ENCODE data around the gene TEKT5.

TEKT5 gene

GRCh38 chr16:10738231-10739077, 43.7 kb upstream of the TEKT5 start:
- Histone ChIP-seq H3F3A (ENCODE audit: low read depth) (no peaks in the 10 kb centered on the region), H3K36me3 (ENCODE audit: insufficient read depth, low read length) (no peaks in the 10 kb centered on the region), H3K4me2 (ENCODE audit: low read depth, low read length, poor library complexity, severe bottlenecking) (no peak overlapping the region), H2AFZ (ENCODE audit: low read length) (no peak overlapping the region), H3K4me3 (ENCODE audit: low read length, poor library complexity, severe bottlenecking) (no peak overlapping the region), H4K20me1 (ENCODE audit: insufficient read depth, low read length, poor library complexity, severe bottlenecking) (no peaks in the 10 kb centered on the region), H3K27me3 (ENCODE audit: insufficient read depth, low read length, poor library complexity, severe bottlenecking) (no peaks in the 10 kb centered on the region), H3K79me2 (ENCODE audit: insufficient read depth, low read length) (no peaks in the 10 kb centered on the region), H3K9me3 (ENCODE audit: insufficient read depth, low read depth, low read length) (no peaks in the 10 kb centered on the region), H3K4me1 (ENCODE audit: insufficient read depth, low read length, poor library complexity, severe bottlenecking) (peaks cover 4% of the 10 kb centered on the region), H3K9ac (ENCODE audit: low read depth, low read length, poor library complexity, severe bottlenecking) (no peak overlapping the region), H3K9me2 (replicated peaks; ENCODE audit: low read depth, low read length) (no peaks in the 10 kb centered on the region)
- TF ChIP-seq EZH2phosphoT487 (IDR thresholded peaks at IDR 0.05; ENCODE audit: borderline replicate concordance), result no peak
- no peak for TF ChIP-seq CTCF (conservative IDR thresholded peaks at IDR 0.05; ENCODE audit: low read length)

- no peaks in the 10 kb centered on the region for H4K20me1 ChIP-seq (ENCODE audit: insufficient read depth, low read length, poor library complexity, severe bottlenecking)
- no peaks in the 10 kb centered on the region for H3K9me3 ChIP-seq (ENCODE audit: insufficient read depth, low read depth, low read length)
- H3K9ac ChIP-seq (ENCODE audit: low read depth, low read length, poor library complexity, severe bottlenecking), result no peak overlapping the region
- H3K9me2 ChIP-seq (replicated peaks; ENCODE audit: low read depth, low read length), result no peaks in the 10 kb centered on the region
- TF ChIP-seq EZH2phosphoT487 (IDR thresholded peaks at IDR 0.05; ENCODE audit: borderline replicate concordance) (no peak), CTCF (conservative IDR thresholded peaks at IDR 0.05; ENCODE audit: low read length) (peak; percentile 72)
- H2AFZ ChIP-seq (ENCODE audit: low read length), result 0 out of 2 replicates have a peak overlapping the region, but pooled peaks have one; percentile 60
- H3K79me2 ChIP-seq (ENCODE audit: insufficient read depth, low read length), result no peaks in the 10 kb centered on the region
- H3K27me3 ChIP-seq (ENCODE audit: insufficient read depth, low read length, poor library complexity, severe bottlenecking), result no peaks in the 10 kb centered on the region
- peaks cover 4% of the 10 kb centered on the region for H3K4me1 ChIP-seq (ENCODE audit: insufficient read depth, low read length, poor library complexity, severe bottlenecking)
- H3K4me2 ChIP-seq (ENCODE audit: low read depth, low read length, poor library complexity, severe bottlenecking), result no peak overlapping the region
- no peaks in the 10 kb centered on the region for H3F3A ChIP-seq (ENCODE audit: low read depth)
- no peaks in the 10 kb centered on the region for H3K36me3 ChIP-seq (ENCODE audit: insufficient read depth, low read length)
- H3K4me3 ChIP-seq (ENCODE audit: low read length, poor library complexity, severe bottlenecking), result no peak overlapping the region
Measured at GRCh38 chr16:10737068-10737625, 42.4 kb upstream of the TEKT5 start.

GRCh38 chr16:10731790-10732189, 37.1 kb upstream of the TEKT5 start:
- Histone ChIP-seq H2AFZ (ENCODE audit: low read length) (no peak overlapping the region), H3K4me3 (ENCODE audit: low read length, poor library complexity, severe bottlenecking) (no peak overlapping the region), H3K79me2 (ENCODE audit: insufficient read depth, low read length) (no peaks in the 10 kb centered on the region), H3K27me3 (ENCODE audit: insufficient read depth, low read length, poor library complexity, severe bottlenecking) (no peaks in the 10 kb centered on the region), H3K9me2 (replicated peaks; ENCODE audit: low read depth, low read length) (no peaks in the 10 kb centered on the region), H3F3A (ENCODE audit: low read depth) (no peaks in the 10 kb centered on the region), H3K36me3 (ENCODE audit: insufficient read depth, low read length) (no peaks in the 10 kb centered on the region), H3K4me2 (ENCODE audit: low read depth, low read length, poor library complexity, severe bottlenecking) (no peak overlapping the region), H3K9me3 (ENCODE audit: insufficient read depth, low read depth, low read length) (no peaks in the 10 kb centered on the region), H3K4me1 (ENCODE audit: insufficient read depth, low read length, poor library complexity, severe bottlenecking) (no peaks in the 10 kb centered on the region), H4K20me1 (ENCODE audit: insufficient read depth, low read length, poor library complexity, severe bottlenecking) (no peaks in the 10 kb centered on the region), H3K9ac (ENCODE audit: low read depth, low read length, poor library complexity, severe bottlenecking) (no peak overlapping the region)
- TF ChIP-seq EZH2phosphoT487 (IDR thresholded peaks at IDR 0.05; ENCODE audit: borderline replicate concordance), result no peak
- no peak for TF ChIP-seq CTCF (conservative IDR thresholded peaks at IDR 0.05; ENCODE audit: low read length)
